Measurements from ENCODE around the gene WDR11.

DNA sequence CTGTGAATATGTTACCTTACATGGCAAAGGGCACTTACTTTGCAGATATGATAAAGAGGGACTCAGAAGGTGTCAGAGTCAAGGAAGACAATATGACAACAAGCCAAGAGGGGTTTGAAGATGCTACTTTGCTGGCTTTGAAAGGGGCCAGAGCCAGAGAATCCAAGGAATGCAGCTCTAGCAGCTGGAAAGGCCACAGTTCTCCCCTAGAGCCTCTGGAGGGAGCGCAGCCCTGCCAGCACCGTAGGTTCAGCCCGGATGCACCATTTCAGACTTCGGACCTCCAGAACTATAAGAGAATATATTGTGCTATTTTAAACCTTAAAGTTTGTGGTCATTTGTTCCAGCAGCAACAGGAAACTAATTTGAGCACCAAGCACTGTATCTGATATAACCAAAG is 32.9 kb upstream of the WDR11 start:
- TF ChIP-seq, protein P1, sequence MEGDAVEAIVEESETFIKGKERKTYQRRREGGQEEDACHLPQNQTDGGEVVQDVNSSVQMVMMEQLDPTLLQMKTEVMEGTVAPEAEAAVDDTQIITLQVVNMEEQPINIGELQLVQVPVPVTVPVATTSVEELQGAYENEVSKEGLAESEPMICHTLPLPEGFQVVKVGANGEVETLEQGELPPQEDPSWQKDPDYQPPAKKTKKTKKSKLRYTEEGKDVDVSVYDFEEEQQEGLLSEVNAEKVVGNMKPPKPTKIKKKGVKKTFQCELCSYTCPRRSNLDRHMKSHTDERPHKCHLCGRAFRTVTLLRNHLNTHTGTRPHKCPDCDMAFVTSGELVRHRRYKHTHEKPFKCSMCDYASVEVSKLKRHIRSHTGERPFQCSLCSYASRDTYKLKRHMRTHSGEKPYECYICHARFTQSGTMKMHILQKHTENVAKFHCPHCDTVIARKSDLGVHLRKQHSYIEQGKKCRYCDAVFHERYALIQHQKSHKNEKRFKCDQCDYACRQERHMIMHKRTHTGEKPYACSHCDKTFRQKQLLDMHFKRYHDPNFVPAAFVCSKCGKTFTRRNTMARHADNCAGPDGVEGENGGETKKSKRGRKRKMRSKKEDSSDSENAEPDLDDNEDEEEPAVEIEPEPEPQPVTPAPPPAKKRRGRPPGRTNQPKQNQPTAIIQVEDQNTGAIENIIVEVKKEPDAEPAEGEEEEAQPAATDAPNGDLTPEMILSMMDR (IDR thresholded peaks at IDR 0.05) = no peak
- TF ChIP-seq POLR2A (IDR thresholded peaks at IDR 0.05) = no peak

Data from Peyer's patch (tissue), 4 donors.